ENCODE results near the gene ORC5. TPM values are rescaled to one million over a fixed set of nuclear protein-coding genes. Genes with fewer than 3 reads are reported as not detected.

Gene ORC5
- total RNA-seq, 4 donors from 2014 or later = 18.3 to 45.3 (median 30.3) TPM

DNA sequence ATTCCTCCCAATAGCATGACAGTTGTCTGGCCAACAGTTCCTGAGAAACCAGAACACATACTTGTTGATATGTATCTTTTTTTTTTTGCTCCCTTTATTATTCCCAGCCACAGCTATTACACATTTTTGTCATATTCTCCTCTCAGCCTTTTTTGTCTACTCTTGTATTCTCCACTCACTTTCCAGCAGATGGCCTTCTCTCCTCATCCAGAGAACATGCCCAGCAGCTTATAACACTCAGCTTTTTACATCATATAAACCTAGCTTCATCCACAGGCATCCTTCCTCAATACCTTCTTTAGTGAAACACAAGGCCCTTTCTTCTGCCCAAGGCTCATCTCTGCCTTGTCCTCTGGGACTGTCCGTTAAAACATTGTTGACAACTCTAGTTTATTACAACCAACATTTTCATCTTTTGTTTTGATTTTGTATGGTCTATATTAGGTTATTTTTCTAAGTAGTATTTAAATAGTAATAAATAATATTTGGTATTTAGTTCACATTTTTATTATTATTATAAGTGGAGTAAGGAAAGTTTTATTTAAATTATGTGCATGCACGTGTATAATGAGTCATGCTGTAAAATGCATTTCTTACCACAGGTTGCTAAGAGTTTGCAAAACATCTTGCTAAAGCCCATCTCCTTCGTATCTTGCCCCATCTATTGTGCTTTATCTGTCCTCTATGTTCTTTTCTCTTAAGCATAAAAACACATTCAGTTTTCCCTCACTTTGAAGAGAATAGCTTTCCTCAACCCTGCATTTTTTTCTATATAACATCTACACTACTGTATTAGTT lies 101.5 kb downstream of the ORC5 start:
- H3K27me3 ChIP-seq = no peaks in the 10 kb centered on the region
- no peak for ATAC-seq
- TF ChIP-seq, protein P1, sequence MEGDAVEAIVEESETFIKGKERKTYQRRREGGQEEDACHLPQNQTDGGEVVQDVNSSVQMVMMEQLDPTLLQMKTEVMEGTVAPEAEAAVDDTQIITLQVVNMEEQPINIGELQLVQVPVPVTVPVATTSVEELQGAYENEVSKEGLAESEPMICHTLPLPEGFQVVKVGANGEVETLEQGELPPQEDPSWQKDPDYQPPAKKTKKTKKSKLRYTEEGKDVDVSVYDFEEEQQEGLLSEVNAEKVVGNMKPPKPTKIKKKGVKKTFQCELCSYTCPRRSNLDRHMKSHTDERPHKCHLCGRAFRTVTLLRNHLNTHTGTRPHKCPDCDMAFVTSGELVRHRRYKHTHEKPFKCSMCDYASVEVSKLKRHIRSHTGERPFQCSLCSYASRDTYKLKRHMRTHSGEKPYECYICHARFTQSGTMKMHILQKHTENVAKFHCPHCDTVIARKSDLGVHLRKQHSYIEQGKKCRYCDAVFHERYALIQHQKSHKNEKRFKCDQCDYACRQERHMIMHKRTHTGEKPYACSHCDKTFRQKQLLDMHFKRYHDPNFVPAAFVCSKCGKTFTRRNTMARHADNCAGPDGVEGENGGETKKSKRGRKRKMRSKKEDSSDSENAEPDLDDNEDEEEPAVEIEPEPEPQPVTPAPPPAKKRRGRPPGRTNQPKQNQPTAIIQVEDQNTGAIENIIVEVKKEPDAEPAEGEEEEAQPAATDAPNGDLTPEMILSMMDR (IDR thresholded peaks at IDR 0.05) = no peak
- TF ChIP-seq POLR2A (IDR thresholded peaks at IDR 0.05) (no peak), EP300 (IDR thresholded peaks at IDR 0.05) (no peak), POLR2AphosphoS5 (IDR thresholded peaks at IDR 0.05) (no peak)
- peaks cover 0 to 4% (median 0%) of the 10 kb centered on the region in 3 donors for H3K9me3 ChIP-seq
- 59 to 82% methylated on average over 3 of the region's 3 CpGs for WGBS, 2 donors (ENCODE audit: low coverage in 1 of 2)
- no peak overlapping the region for H3K4me3 ChIP-seq
- H3K27ac ChIP-seq = no peak overlapping the region
- H3K36me3 ChIP-seq = no peaks in the 10 kb centered on the region
- H3K4me1 ChIP-seq = no peaks in the 10 kb centered on the region

DNA sequence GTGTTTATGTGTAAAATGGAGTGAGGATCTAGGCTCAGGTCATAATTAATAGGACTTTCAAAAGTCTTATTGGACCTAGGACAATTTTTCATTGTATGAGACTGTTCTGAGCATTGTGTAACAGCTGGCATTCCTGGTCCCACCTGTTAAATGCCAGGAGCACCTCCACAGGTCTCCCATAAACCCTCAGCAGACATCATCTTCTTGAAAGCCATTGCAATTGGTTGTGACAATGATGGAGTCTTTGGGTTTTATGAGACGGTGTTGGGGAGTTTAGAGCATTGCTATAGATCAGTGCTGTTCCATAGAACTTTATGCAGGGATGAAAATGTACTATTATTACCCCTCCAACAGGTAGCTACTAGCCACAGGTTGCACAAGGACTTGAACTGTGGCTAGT lies 108.9 kb downstream of the ORC5 start:
- Histone ChIP-seq H3K36me3 (no peaks in the 10 kb centered on the region), H3K9me3 (no peaks in the 10 kb centered on the region), H3K27me3 (no peaks in the 10 kb centered on the region), H3K4me3 (no peak overlapping the region), H3K27ac (no peak overlapping the region), H3K4me1 (no peaks in the 10 kb centered on the region)
- WGBS, 2 donors (ENCODE audit: low coverage in 1 of 2) = 75 to 89% methylated on average over 1 of the region's 1 CpG
- TF ChIP-seq EP300 (IDR thresholded peaks at IDR 0.05) = no peak
- TF ChIP-seq POLR2A (IDR thresholded peaks at IDR 0.05) = no peak
- TF ChIP-seq POLR2AphosphoS5 (IDR thresholded peaks at IDR 0.05) = no peak
- TF ChIP-seq, protein P1 (IDR thresholded peaks at IDR 0.05) = no peak
- ATAC-seq = no peak

DNA sequence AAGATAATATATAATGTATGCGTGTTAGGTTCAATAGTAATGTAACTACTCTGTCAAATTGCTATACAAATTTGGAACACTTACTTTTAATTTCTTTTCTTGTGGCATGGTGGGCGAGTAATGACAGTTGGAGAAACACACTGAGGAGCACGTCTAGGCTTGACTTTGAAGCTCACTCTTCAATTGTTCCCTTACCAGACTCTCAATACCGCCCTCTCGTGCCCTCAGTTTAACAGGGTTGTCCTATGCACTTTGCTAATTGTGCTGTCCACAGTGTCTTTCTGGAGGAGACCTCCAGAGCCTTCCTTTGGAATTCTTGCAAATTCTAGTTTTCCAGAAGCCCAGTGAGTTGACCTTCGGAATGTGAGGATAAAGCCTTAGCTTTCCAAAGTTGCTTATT lies 111.1 kb downstream of the ORC5 start:
- ATAC-seq = no peak
- H3K27ac ChIP-seq = no peak overlapping the region
- H3K36me3 ChIP-seq = no peaks in the 10 kb centered on the region
- H3K9me3 ChIP-seq = no peaks in the 10 kb centered on the region
- no peaks in the 10 kb centered on the region for H3K4me1 ChIP-seq
- WGBS, 2 donors (ENCODE audit: low coverage in 1 of 2) = 73 to 78% methylated on average over 5 to 6 of the region's 6 CpGs
- H3K27me3 ChIP-seq = peaks cover 4% of the 10 kb centered on the region
- no peak overlapping the region for H3K4me3 ChIP-seq
- TF ChIP-seq POLR2A (IDR thresholded peaks at IDR 0.05) (no peak), POLR2AphosphoS5 (IDR thresholded peaks at IDR 0.05) (no peak), EP300 (IDR thresholded peaks at IDR 0.05) (no peak)
- TF ChIP-seq, protein P1 (IDR thresholded peaks at IDR 0.05) = no peak

DNA sequence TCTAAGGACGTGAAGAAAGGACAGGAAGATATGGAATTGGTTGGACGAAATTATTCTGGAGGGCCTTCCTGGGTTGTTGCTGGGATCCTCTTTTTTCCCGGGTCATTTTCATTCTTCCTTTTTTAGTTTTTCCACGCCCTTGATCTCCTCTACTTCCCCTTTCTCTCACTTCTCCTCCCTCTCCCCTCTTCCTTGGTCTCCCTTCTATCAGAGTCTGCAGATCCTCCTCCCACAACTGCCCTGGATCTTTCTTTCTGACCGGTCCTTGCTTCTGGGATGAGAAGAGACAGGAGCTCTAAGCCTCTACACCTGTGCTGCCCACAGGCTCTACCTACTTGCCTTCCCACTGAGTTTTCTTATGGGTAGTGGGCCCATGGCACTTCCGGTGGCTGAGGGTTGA lies 114.7 kb downstream of the ORC5 start:
- H3K4me1 ChIP-seq = no peaks in the 10 kb centered on the region
- no peak overlapping the region for H3K4me3 ChIP-seq
- TF ChIP-seq EP300 (IDR thresholded peaks at IDR 0.05) (no peak), POLR2A (IDR thresholded peaks at IDR 0.05) (no peak), POLR2AphosphoS5 (IDR thresholded peaks at IDR 0.05) (no peak)
- TF ChIP-seq, protein P1 (IDR thresholded peaks at IDR 0.05) = no peak
- H3K27ac ChIP-seq = no peak overlapping the region
- H3K9me3 ChIP-seq = no peaks in the 10 kb centered on the region
- peaks cover 5% of the 10 kb centered on the region for H3K27me3 ChIP-seq
- ATAC-seq = no peak
- 69 to 92% methylated on average over 2 to 6 of the region's 6 CpGs for WGBS, 2 donors (ENCODE audit: low coverage in 1 of 2)
- no peaks in the 10 kb centered on the region for H3K36me3 ChIP-seq

DNA sequence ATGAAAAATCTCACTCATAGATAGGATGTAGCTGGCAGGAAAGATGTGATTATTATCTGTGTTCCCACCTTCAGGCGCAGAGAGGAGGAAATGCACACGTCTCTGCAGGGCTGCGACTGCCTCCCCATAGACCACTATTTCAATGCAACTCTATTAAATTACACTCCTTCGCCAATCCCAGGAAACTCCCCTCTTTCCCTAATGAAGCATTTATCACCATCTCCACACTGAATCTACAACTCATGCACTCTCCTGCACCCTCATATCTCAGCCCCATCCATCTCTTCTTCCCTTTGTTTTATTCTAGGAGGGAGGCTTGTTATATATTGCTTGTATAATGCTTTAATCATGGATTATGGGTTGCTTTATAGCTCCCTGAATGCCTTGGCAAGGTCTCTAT lies 116.6 kb downstream of the ORC5 start:
- 62 to 66% methylated on average over 4 of the region's 4 CpGs for WGBS, 2 donors (ENCODE audit: low coverage in 1 of 2)
- no peak overlapping the region for H3K27ac ChIP-seq

More for the DNA sequence above, 116.6 kb downstream of the ORC5 start:
- ATAC-seq = no peak
- H3K4me3 ChIP-seq = no peak overlapping the region
- H3K9me3 ChIP-seq = no peaks in the 10 kb centered on the region
- TF ChIP-seq EP300 (IDR thresholded peaks at IDR 0.05) (no peak), POLR2A (IDR thresholded peaks at IDR 0.05) (no peak), POLR2AphosphoS5 (IDR thresholded peaks at IDR 0.05) (no peak)
- TF ChIP-seq, protein P1 (IDR thresholded peaks at IDR 0.05) = no peak
- H3K27me3 ChIP-seq = peaks cover 5% of the 10 kb centered on the region
- H3K4me1 ChIP-seq = no peaks in the 10 kb centered on the region
- no peaks in the 10 kb centered on the region for H3K36me3 ChIP-seq
